Neuronal stem cell (in vitro differentiated cells): Measurements from ENCODE around the gene VEGFD.

ENCODE experiments used
- DNase-seq: peaks from one replicate; pipeline ENCODE4 v3.0.0-alpha.2; 2013; ENCODE audit warnings: low spot score
- H2AFZ ChIP-seq: one replicate; pipeline ENCODE4 v1.6.1; 2013; ENCODE audit warnings: mild to moderate bottlenecking, low read length, inconsistent platforms
- H2AK5ac ChIP-seq: 2 replicates; pipeline ENCODE4 v1.6.1; 2013; ENCODE audit warnings: low read depth, mild to moderate bottlenecking, inconsistent platforms, low read length, moderate library complexity, mixed read lengths
- H2BK120ac ChIP-seq: 2 replicates; pipeline ENCODE4 v1.6.1; 2013; ENCODE audit warnings: low read depth, mild to moderate bottlenecking, inconsistent platforms, low read length, moderate library complexity, mixed read lengths
- H2BK12ac ChIP-seq: one replicate; pipeline ENCODE4 v1.6.1; 2013; ENCODE audit warnings: low read length, inconsistent platforms
- H2BK15ac ChIP-seq: 2 replicates; pipeline ENCODE4 v1.6.1; 2013; ENCODE audit warnings: mild to moderate bottlenecking, low read length, inconsistent platforms, mixed read lengths
- H2BK5ac ChIP-seq: one replicate; pipeline ENCODE4 v1.6.1; 2013; ENCODE audit warnings: inconsistent platforms, mild to moderate bottlenecking, low read length, moderate library complexity
- H3K14ac ChIP-seq: one replicate; pipeline ENCODE4 v1.6.1; 2013; ENCODE audit warnings: low read length, inconsistent platforms
- H3K18ac ChIP-seq: 2 replicates; pipeline ENCODE4 v1.6.1; 2013; ENCODE audit warnings: low read length, inconsistent platforms
- H3K23ac ChIP-seq: 2 replicates; pipeline ENCODE4 v1.6.1; 2013; ENCODE audit warnings: low read depth, mild to moderate bottlenecking, mixed read lengths, low read length, inconsistent platforms; ENCODE audit not compliant: poor library complexity
- H3K27ac ChIP-seq: replicated peaks from 3 replicates; pipeline ENCODE4 v1.5.1; 2013; ENCODE audit warnings: low read length, inconsistent platforms
- H3K27me3 ChIP-seq, 3 experiments: 2 replicates each; pipeline ENCODE4 v1.6.1; 2013; ENCODE audit warnings: low read length in 3 of 3, mild to moderate bottlenecking in 2 of 3, inconsistent platforms in 1 of 3, low read depth in 1 of 3, mixed read lengths in 1 of 3, moderate library complexity in 1 of 3; ENCODE audit not compliant: control insufficient read depth in 3 of 3, insufficient read depth in 3 of 3
- H3K36me3 ChIP-seq, 2 donors: replicated peaks in 1 of 2; 2 replicates each; pipeline ENCODE4 v1.6.1; 2013; ENCODE audit warnings: low read length in 2 of 2; ENCODE audit not compliant: control insufficient read depth in 2 of 2, insufficient read depth in 2 of 2
- H3K4ac ChIP-seq: 2 replicates; pipeline ENCODE4 v1.6.1; 2013; ENCODE audit warnings: inconsistent platforms, mild to moderate bottlenecking, low read length, moderate library complexity
- H3K4me1 ChIP-seq, 2 donors: 1 replicate in 1 of 2; 2 replicates in 1 of 2; pipeline ENCODE4 v1.6.1; 2013; ENCODE audit warnings: low read length in 2 of 2, low read depth in 1 of 2; ENCODE audit not compliant: control insufficient read depth in 2 of 2, insufficient read depth in 1 of 2
- H3K4me2 ChIP-seq: one replicate; pipeline ENCODE4 v1.6.1; 2013; ENCODE audit warnings: mild to moderate bottlenecking, low read length, inconsistent platforms; ENCODE audit not compliant: insufficient read depth, poor library complexity, severe bottlenecking
- H3K4me3 ChIP-seq, 2 donors: 2 replicates each; pipeline ENCODE4 v1.5.1; 2013; ENCODE audit warnings: low read length in 2 of 2, mild to moderate bottlenecking in 2 of 2, inconsistent platforms in 1 of 2, moderate library complexity in 1 of 2
- H3K79me1 ChIP-seq: one replicate; pipeline ENCODE4 v1.6.1; 2013; ENCODE audit warnings: low read depth, mild to moderate bottlenecking, inconsistent platforms, low read length, moderate library complexity
- H3K9ac ChIP-seq: one replicate; pipeline ENCODE4 v1.6.1; 2013; ENCODE audit warnings: mild to moderate bottlenecking, low read depth, low read length, inconsistent platforms; ENCODE audit not compliant: poor library complexity
- H3K9me3 ChIP-seq, 2 donors: replicated peaks in 1 of 2; 2 replicates each; pipeline versions ENCODE3 to v1.6.1; 2013; ENCODE audit warnings: low read length in 2 of 2, mild to moderate bottlenecking in 2 of 2, inconsistent platforms in 1 of 2, low read depth in 1 of 2, mixed read lengths in 1 of 2, moderate library complexity in 1 of 2; ENCODE audit not compliant: control insufficient read depth in 2 of 2, insufficient read depth in 1 of 2
- H4K8ac ChIP-seq: one replicate; pipeline ENCODE4 v1.6.1; 2013; ENCODE audit warnings: low read depth, mild to moderate bottlenecking, inconsistent platforms, low read length, moderate library complexity
- H4K91ac ChIP-seq: one replicate; pipeline ENCODE4 v1.6.1; 2013; ENCODE audit warnings: low read length, low read depth, mild to moderate bottlenecking, inconsistent platforms; ENCODE audit not compliant: poor library complexity
- WGBS, 2 donors: extraction: QIAGEN DNeasy Blood & Tissue Kit; methylation state at CpG; one replicate each; pipeline ENCODE4 v1.1.7; 2013; ENCODE audit warnings: missing lambda C conversion rate in 2 of 2, mixed read lengths in 1 of 2; ENCODE audit not compliant: insufficient read length in 2 of 2, insufficient replicate concordance in 1 of 2; ENCODE audit errors: extremely low coverage in 2 of 2; 5-methylcytosine and 5-hydroxymethylcytosine counted together

VEGFD gene

GRCh38 chrX:15334561-15334960, 49.7 kb downstream of the VEGFD start:
- Histone ChIP-seq H3K4me1 (peaks cover 0 to 1% of the 10 kb centered on the region in 2 donors), H3K27ac (no peak overlapping the region), H3K36me3 (peaks cover 6 to 28% of the 10 kb centered on the region in 2 donors), H2AFZ (peak overlapping the region; percentile 86), H3K4ac (no peak overlapping the region), H4K91ac (no peak overlapping the region), H3K4me3 (peak overlapping the region; percentile 75 to 99), H3K23ac (no peak overlapping the region), H2BK15ac (no peak overlapping the region), H2BK12ac (no peak overlapping the region), H2AK5ac (no peak overlapping the region), H3K9ac (peak overlapping the region; percentile 88), H3K79me1 (no peaks in the 10 kb centered on the region), H4K8ac (no peak overlapping the region), H2BK5ac (no peak overlapping the region), H3K4me2 (peak overlapping the region; percentile 43), H2BK120ac (no peak overlapping the region), H3K18ac (no peak overlapping the region), H3K9me3 (no peaks in the 10 kb centered on the region), H3K14ac (no peak overlapping the region), H3K27me3 (peaks cover 0 to 7% (median 0%) of the 10 kb centered on the region in 3 experiments)
- no peak for DNase-seq
- WGBS, 2 donors, result no CpG with 5 or more reads among the region's 7 CpGs

- Histone ChIP-seq H2BK120ac (no peak overlapping the region), H3K4ac (no peak overlapping the region), H3K36me3 (peaks cover 8 to 57% of the 10 kb centered on the region in 2 donors), H3K4me1 (no peaks in the 10 kb centered on the region), H4K8ac (no peak overlapping the region), H3K27me3 (peaks cover 0 to 18% (median 0%) of the 10 kb centered on the region in 3 experiments), H3K14ac (no peak overlapping the region), H2BK5ac (no peak overlapping the region), H2AK5ac (no peak overlapping the region), H2BK12ac (no peak overlapping the region), H3K9me3 (no peaks in the 10 kb centered on the region), H4K91ac (no peak overlapping the region), H3K79me1 (no peaks in the 10 kb centered on the region), H2BK15ac (no peak overlapping the region), H3K9ac (no peak overlapping the region), H2AFZ (no peak overlapping the region), H3K4me3 (no peak overlapping the region), H3K27ac (no peak overlapping the region), H3K4me2 (no peak overlapping the region), H3K23ac (no peak overlapping the region), H3K18ac (no peak overlapping the region)
- WGBS, 2 donors, result no CpG with 5 or more reads among the region's 2 CpGs
- DNase-seq, result no peak
Observed at GRCh38 chrX:15328821-15329220, 55.4 kb downstream of the VEGFD start.

- no peak overlapping the region for H2BK120ac ChIP-seq
- H2AK5ac ChIP-seq, result no peak overlapping the region
- no peak overlapping the region for H3K4me2 ChIP-seq
- no peak overlapping the region for H3K9ac ChIP-seq
- no peak overlapping the region for H3K27ac ChIP-seq
- H3K36me3 ChIP-seq, result peaks cover 8 to 62% of the 10 kb centered on the region in 2 donors
- H3K4ac ChIP-seq, result no peak overlapping the region
- no CpG with 5 or more reads among the region's 3 CpGs for WGBS, 2 donors
- peaks cover 0 to 24% (median 0%) of the 10 kb centered on the region in 3 experiments for H3K27me3 ChIP-seq
- no peak overlapping the region for H3K4me3 ChIP-seq
- H2BK5ac ChIP-seq, result no peak overlapping the region
- no peak overlapping the region for H3K23ac ChIP-seq
- no peaks in the 10 kb centered on the region for H3K79me1 ChIP-seq
- no peak overlapping the region for H4K91ac ChIP-seq
- DNase-seq, result no peak
- no peak overlapping the region for H2AFZ ChIP-seq
- H2BK12ac ChIP-seq, result no peak overlapping the region
- no peak overlapping the region for H3K18ac ChIP-seq
- H3K4me1 ChIP-seq, result no peaks in the 10 kb centered on the region
- H2BK15ac ChIP-seq, result no peak overlapping the region
- H3K9me3 ChIP-seq, result no peaks in the 10 kb centered on the region
- H3K14ac ChIP-seq, result no peak overlapping the region
- no peak overlapping the region for H4K8ac ChIP-seq
Observed at GRCh38 chrX:15328131-15328530, 56.1 kb downstream of the VEGFD start.

- Histone ChIP-seq H3K14ac (no peak overlapping the region), H2BK12ac (no peak overlapping the region), H2AFZ (no peak overlapping the region), H3K4me2 (no peak overlapping the region), H3K4me1 (no peaks in the 10 kb centered on the region), H3K27ac (no peak overlapping the region), H3K4me3 (no peak overlapping the region), H3K79me1 (no peaks in the 10 kb centered on the region), H4K8ac (no peak overlapping the region), H2BK5ac (no peak overlapping the region), H3K9ac (no peak overlapping the region), H3K27me3 (peaks cover 0 to 23% (median 0%) of the 10 kb centered on the region in 3 experiments), H3K36me3 (peaks cover 3 to 61% of the 10 kb centered on the region in 2 donors), H2BK120ac (no peak overlapping the region), H3K18ac (no peak overlapping the region), H2BK15ac (no peak overlapping the region), H3K9me3 (no peaks in the 10 kb centered on the region), H3K23ac (no peak overlapping the region), H4K91ac (no peak overlapping the region), H3K4ac (no peak overlapping the region), H2AK5ac (no peak overlapping the region)
- no CpG with 5 or more reads among the region's 5 CpGs for WGBS, 2 donors
- DNase-seq, result no peak
Observed at GRCh38 chrX:15322472-15322871, 61.7 kb downstream of the VEGFD start.
